Renal pelvis (tissue), 4 donors: ENCODE measurements around the gene PBX1. TPM values are rescaled to one million over a fixed set of nuclear protein-coding genes. Genes with fewer than 3 reads are reported as not detected.
A peak's percentile ranks its signal among the peaks of the same experiment; 100 is the strongest.

Source experiments
- DNase-seq: peaks from one replicate; pipeline ENCODE4 v3.0.0-alpha.2; 2013
- polyA plus RNA-seq, 3 donors: library from polyadenylated mRNA; unstranded; fragments of 120-200 nt; gene quantifications; one replicate each; pipeline ENCODE4 v1.2.1, GENCODE V29; 2013; ENCODE audit not compliant: insufficient read length in 3 of 3

The PBX1 gene
- polyA plus RNA-seq, 3 donors, result 139 to 152 (median 140) TPM

DNA sequence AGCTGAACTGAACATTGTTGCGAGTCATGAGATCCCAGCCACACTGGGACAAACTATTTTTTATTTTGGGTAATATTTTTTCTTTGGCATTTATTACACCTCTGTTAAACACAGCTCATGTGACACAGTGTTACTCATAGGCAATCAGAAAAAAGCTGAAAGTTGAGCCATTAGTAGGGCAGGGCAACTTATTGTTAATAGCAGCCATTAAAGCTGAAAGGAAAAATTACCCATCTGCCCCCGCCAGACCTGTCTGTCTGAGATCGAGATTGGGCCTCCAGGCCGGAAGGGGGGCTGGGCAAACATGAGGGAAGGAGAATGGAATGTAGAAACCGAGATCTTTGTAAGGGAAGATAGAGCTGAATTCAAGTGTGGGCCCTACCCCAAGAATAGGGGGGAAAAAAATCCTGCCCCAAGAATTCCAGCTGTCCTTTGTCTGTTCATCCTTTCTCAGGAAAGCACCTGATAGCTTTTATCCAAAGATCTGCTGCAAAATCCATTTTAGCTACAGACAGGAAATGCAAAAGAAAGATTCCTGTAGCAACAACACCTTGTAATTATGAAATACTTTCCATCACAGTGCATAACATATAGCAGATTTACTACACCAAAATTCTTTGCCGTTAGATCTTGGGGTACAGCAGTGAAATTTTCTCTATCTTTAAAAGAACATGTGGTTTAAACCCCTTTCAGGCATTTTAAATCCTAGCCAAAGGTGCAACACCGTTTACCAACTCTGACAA lies 212.8 kb downstream of the PBX1 start:
- peak; percentile 68 for DNase-seq

DNA sequence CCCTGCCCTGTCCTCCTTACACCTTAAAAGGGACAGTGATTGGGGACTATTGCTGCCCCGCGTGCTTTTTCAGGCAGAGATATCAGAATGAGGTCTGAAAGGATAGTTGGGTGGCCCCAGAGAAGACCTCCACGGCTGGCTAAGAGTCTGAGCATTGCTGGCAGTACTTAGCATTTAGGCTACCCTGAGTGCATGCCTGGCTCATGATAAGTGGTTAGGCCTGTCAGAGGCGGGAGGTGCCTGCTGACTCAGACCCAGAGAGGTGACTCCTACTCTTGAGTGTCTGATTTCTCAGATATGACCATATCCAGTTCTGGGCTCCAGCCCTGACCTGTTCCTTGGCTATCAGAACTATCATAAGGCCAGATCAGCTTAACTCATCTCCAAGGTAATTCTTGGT lies 213.7 kb downstream of the PBX1 start:
- DNase-seq, result no peak

DNA sequence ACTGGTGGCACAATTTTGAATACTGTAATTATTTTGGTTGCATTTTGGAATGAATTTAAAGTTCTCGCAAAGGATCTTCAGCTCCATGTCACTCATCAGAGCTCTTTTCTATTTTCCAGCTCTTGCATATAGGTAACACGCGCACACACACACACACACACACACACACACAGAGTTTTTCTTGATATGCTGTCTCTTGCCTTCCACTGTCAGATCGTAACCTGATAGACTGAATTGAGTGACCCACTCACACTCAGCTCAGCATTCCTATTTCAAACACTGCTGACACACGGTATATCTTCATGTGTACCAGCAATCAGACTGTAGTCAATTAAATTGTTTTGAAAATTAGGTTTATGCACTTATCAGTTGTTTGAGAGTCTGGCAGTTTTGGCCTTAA lies 214.1 kb downstream of the PBX1 start:
- no peak for DNase-seq

- no peak for DNase-seq
Measured at GRCh38 chr1:164774413-164774812, 215.4 kb downstream of the PBX1 start.

DNA sequence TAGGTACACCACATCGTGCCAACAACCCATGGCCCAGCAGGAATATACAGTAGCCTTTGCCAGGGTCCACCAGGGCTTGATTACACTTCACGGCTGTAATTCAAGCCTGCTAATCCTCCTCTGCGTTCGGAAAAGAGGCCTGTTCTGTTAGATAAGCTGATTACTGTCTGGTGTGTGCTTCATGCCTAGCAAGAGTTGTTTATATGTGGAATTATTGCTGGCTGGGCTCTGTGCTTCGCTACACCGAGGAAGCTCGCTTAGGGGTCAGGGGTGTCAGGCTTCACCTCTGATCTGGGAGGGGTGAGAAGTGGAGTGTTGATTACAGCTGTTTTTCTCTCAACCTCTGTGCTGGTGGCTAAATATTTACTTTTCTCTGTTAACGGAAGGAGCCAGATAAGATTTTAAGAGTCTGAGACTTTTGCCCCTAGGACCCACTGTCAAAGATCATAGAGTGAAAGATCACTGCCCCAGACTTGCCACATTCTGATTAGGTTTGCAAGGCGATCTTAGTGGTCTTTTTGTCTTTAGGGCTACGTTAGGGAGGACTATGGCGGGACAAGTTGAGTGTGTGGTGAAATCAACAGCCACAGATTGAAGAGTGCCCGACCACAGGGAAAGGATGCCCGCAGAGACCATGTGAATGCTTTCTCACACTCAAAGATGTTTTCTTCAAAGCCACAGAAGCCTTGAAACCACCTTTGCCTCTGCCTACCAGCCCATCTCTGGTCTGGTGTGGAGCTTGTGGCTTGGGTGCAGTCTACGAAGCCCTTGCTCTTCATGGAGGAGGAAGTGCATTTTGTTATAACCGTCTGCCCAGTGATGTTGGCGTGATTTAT lies 216.1 kb downstream of the PBX1 start:
- DNase-seq, result no peak

GRCh38 chr1:164777518-164777917 lies 218.5 kb downstream of the PBX1 start:
- no peak for DNase-seq

DNA sequence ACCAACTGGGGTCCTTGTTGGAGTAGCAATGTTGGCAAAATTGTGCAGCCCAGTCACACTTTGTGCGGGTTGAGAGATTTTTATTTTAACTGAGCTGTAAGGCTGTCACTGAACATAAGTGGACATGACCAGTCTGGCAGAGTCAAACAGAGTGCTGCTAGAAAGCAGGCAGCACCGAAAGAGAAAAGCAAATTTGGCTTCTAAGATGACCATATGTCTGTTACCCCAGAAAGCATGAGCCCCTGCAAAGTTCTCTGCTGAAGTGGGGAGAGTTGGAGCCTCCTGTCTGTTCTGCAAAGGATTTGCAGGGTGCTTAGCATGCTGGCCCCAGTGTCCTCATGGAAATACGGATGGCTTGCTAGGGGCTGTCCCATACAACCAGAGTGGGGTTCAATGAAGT lies 220.4 kb downstream of the PBX1 start:
- no peak for DNase-seq

DNA sequence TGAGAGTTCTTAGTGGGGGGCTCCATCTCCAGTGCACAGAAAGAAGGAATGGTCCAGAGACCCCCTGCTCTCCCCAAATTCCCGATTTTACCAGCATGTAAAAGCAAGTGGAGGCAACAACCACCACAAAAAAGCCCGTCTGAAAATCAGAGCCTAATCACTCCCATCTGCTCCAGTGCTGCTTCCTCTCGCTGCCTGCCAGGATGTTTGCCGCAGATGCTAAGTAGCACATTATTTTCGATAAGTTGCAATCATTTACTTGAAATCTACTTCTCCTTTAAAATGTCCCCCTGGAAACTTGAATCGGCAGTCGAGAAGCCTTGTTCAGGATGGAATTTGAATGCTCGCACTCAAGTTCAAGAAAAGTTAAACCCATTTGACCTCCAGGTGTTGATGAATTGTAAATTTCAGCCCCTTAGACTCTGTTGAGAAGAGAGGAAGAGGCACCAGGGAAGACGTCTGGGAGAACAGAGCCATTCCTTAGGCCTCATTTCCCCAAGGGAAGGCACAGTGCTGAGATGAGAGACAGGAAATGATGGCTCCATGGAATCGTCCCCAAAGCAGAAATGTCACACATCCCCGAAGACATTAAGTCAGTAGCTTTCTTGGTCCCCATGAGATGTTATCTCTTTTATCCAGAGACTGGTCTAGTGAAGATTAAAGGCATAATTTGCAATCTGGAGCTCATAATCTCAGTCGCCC lies 221.3 kb downstream of the PBX1 start:
- no peak for DNase-seq

DNA sequence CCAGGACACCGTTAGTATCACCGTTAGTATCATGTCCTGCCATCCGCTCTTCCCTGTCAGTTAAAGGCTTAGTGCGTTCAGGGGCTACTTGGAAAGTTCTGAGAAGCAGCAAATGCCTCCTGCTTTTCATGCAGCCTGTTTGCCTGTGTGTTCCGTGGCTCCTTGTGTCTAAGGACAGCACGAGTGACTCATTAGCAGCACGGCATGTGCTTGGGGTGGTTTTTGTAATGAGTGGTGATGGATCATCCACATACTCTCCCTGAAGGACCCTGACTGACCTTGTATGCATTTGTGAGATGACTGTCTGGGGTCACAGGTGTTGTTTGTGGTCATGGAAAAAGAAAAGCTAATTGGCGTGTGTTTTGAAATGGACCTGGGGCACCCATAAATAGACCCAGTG lies 221.9 kb downstream of the PBX1 start:
- no peak for DNase-seq

DNA sequence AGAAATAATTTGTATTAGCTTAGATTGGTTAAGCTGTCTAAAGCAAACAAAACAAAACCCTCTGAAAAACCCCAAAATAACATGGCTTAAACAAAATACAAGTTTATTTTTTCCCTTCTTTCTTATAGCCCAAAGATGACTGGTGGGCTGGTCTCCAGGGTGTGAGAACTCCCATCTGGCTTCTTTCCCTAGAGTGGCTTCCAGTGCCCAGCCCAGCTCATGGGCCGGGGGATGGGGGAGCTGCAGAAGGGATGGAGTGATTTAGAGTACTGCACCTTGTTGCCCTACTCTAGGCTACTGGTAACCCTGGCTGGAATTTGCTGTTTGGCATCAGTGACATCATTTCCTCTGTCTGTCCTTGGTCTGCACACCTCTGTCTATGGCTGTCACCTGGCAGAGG lies 223.0 kb downstream of the PBX1 start:
- no peak for DNase-seq

DNA sequence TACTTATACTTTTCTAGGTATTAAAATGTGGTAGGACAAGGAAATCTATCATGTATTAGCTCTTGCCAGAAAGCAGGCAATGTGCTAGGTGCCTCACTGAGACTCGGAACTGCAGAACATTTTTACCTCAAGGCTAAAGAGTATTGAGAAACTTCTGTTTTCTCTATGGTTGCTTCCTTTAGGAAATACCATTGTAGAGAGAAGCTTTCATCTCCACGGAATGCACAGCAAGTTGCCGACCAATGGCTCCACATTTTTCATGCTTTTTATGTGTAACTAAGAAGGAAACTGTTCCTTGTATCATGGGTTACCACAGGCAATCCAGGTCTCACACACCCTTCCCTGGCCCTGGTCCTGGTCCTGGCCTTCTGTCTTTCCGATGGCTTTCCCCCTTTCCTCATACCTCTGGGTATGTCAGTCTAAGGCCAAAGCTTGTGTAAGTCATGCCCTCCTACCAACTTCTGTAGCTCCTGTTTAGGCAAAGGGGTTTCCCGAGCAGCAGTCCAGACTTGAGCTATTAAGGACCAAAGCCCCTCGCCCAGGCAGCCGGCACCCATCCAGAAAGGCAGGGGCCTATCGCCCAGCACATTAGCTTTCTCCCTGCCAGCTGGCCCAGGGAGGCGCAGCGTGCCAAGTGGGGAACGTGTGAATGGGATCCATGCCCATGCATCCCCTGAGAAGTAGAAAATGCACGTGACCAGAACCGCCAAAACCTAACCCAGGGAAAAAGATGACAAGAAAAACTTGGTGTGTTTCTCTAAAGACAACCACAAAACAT lies 225.0 kb downstream of the PBX1 start:
- DNase-seq, result no peak

GRCh38 chr1:164784960-164785359 lies 226.0 kb downstream of the PBX1 start:
- DNase-seq, result no peak

- no peak for DNase-seq
Measured at GRCh38 chr1:164785841-164786534, 227.0 kb downstream of the PBX1 start.

- peak; percentile 75 for DNase-seq
Measured at GRCh38 chr1:164786980-164787833, 228.2 kb downstream of the PBX1 start.

- no peak for DNase-seq
Measured at GRCh38 chr1:164787834-164788231, 228.8 kb downstream of the PBX1 start.

GRCh38 chr1:164790081-164790480 lies 231.1 kb downstream of the PBX1 start:
- no peak for DNase-seq

DNA sequence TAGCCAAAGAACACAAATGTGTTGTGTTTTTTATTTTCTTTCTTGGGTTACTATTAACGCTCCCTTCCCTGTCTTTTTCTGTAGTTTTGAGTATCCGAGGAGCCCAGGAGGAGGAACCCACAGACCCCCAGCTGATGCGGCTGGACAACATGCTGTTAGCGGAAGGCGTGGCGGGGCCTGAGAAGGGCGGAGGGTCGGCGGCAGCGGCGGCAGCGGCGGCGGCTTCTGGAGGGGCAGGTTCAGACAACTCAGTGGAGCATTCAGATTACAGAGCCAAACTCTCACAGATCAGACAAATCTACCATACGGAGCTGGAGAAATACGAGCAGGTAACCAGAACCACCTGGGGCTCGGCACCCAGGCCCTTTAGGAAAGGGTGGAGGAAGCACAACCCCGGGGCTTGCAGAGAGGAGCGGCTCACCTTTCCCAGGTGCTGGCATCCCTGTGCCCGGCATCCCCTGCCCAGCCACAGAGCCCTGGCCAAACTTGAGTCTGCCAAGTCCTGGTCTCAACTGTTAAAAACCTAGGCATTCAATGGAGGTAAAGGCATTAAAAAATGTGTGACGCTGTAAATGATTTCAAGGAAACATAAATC lies 233.5 kb downstream of the PBX1 start:
- DNase-seq, result no peak

- DNase-seq, result no peak
Measured at GRCh38 chr1:164794356-164794755, 235.4 kb downstream of the PBX1 start.

GRCh38 chr1:164796916-164797315 lies 237.9 kb downstream of the PBX1 start:
- no peak for DNase-seq

DNA sequence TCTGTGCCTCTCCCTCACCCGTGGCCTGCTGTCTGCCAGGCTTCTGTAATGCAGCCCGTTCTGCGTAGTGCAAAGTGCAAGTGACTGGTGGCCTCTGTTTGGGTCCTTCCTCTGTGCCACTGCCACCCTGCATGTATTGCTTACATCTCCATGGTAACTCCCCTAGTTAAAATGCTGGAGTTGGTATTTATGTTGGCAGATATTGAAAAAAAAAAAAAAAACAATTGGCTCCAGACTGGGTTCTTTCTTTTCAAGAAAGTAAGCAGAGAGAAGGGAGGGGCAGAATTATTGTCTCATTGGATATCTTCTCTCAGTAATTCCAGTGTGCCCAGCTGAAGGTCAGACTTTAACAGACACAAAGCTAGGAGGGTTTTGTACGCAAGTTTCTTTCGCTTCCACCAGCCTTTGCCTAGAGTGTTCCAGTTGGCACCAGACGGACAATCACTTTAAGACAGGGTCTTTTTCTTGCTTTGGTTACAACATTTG lies 242.3 kb downstream of the PBX1 start:
- DNase-seq, result no peak
